GM13976 (cell line): ENCODE measurements around the gene CSTPP1.

Source experiments
- DNase-seq: peaks from one replicate; pipeline ENCODE4 v3.0.0; 2012; ENCODE audit warnings: low spot score
- in situ Hi-C: fragments of 300-500 bp; cut with MboI; formaldehyde crosslinking; loops from one replicate; pipeline ENCODE4 v1.12.0; 2022; ENCODE audit warnings: low sequenced_read_pairs, mixed read lengths, inconsistent platforms; ENCODE audit not compliant: unreplicated experiment
- TF ChIP-seq, protein P1 (sequence below): IDR thresholded peaks from 2 replicates; pipeline ENCODE4 v1.5.1; 2012; ENCODE audit warnings: borderline replicate concordance, mild to moderate bottlenecking; ENCODE audit not compliant: insufficient read depth; ENCODE audit errors: extremely low read depth, missing control alignments, control extremely low read depth

Gene CSTPP1

DNA sequence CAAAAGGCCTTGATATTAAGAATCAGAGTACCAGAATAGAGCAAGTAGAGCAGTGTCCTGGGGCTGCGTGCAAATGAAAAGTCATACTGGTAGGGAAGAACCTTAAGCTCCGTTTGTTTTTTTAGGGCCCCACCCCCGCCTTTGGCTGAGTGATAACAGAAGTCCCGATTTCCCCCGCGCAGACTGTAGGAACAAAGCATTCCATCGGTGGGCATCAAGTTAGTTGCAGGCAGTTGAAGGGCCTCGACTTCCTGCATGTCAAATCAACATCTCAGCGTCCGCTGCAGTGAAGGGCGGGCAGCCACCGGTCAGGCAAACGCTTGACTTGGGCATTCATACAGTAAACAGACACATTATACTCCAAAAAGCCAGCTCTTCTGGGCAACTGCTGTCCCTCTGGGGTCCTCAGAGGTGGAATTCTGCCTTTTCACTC lies 29.9 kb upstream of the CSTPP1 start:
- in situ Hi-C loops, result no loop called here
- TF ChIP-seq, protein P1, sequence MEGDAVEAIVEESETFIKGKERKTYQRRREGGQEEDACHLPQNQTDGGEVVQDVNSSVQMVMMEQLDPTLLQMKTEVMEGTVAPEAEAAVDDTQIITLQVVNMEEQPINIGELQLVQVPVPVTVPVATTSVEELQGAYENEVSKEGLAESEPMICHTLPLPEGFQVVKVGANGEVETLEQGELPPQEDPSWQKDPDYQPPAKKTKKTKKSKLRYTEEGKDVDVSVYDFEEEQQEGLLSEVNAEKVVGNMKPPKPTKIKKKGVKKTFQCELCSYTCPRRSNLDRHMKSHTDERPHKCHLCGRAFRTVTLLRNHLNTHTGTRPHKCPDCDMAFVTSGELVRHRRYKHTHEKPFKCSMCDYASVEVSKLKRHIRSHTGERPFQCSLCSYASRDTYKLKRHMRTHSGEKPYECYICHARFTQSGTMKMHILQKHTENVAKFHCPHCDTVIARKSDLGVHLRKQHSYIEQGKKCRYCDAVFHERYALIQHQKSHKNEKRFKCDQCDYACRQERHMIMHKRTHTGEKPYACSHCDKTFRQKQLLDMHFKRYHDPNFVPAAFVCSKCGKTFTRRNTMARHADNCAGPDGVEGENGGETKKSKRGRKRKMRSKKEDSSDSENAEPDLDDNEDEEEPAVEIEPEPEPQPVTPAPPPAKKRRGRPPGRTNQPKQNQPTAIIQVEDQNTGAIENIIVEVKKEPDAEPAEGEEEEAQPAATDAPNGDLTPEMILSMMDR, result no peak
- no peak for DNase-seq

DNA sequence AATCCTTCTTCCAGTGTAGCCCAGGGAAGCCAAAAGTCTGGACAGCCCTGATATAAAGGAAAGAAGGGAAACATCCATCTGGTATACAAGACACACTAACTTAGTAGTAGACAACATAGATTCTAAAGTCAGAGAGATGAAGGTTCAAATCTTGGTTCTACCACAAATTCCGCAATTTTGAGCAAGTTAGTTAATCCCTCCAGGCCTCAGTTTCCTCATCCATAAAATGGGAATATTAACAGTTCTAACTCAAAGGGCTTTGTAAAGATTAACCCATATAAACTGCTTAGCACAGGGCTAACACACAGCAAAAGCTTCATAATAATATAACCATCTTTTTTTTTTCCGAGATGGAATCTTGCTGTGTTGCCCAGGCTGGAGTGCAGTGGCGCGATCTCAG lies 29.0 kb upstream of the CSTPP1 start:
- in situ Hi-C loops, result no loop called here
- TF ChIP-seq, protein P1, result no peak
- DNase-seq, result no peak

DNA sequence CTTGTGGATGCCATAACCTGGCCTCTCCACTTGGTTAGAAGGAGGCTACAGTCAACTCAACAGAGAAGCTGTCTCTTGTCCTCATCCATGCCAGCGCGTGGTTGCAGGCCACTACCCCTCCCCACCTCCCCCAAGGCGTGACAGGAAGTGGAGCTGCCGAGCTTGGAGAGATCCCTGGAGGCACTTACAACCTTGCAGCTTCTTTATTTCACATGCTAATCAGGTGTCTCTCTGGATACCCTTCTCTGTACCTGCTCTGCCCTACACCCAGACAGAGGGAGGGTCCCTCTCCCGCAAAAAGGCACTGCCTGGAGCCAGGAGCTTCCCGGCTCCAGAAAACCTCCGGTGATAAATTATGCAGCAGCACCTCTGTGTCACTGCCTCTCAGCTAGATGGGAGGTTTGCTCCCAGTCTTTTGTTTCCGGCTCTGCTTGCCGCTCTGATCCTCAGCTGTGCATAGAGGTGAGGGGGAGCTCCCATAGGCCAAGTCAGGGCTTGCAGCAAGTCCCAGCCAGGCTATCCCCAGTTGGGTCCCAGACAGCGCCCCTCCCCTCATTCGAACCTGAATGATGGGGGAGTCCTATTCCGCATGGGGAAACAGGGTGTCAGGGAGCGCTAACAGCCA lies 23.9 kb upstream of the CSTPP1 start:
- DNase-seq, result no peak
- TF ChIP-seq, protein P1, result no peak
- in situ Hi-C loops, result no loop called here

DNA sequence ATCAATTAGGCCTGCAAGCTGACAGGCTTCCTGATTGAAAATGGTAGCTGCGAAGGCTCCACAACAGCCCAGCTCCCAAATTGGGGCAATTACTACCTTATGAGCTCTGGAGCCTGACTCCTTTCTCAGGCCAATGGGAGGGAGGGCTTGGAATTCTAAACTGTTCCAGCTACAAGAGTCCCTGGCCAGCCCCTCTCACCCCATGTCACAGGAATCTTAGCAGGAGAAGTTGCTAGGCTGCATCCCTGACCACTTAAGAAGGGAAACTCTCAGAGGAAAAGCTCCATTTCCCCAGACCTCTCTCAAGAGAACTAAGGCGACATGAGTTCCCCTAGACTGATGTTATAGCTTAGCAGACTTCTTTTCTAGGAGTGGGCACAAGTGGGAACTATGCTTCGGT lies 23.1 kb upstream of the CSTPP1 start:
- DNase-seq, result no peak
- TF ChIP-seq, protein P1, result no peak
- in situ Hi-C loops, result no loop called here

DNA sequence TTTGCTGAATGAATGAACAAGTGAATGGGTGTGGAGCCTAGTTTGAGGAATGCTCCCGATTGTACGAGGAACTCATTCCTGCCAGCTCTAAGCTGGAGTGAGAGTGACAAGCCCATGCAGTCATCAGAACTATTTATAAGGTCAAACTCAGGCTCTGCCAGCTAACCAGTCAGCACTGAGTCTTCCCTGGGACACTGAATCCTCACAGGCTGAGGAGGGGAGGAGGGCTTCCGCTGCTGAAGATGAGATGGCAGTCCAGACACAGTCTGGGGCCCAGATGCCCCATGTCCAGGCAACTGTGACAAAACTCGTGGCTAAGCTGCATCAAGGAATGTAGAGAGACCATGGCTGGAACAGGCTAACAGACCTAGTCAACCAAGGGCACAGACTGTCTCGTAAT lies 22.2 kb upstream of the CSTPP1 start:
- DNase-seq, result no peak
- in situ Hi-C loops, result no loop called here
- TF ChIP-seq, protein P1, result no peak

DNA sequence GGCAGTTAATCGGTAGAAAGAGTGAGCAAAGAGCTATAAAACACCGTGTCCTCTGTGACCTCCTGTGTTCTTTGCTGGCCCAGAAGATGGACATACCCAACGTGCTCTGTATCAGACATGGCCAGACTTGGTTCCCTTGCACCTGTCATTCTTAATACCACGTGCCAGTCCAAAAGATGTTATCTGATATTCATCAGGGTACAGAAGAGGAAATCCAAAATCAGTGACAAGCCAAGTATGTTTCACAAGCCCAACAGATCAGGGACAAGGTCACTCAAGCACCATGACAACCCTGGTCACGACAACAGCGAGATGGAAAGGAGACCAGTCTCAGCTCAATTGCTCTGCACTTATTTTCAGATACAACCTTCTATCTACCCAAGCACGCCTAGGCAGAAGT lies 21.7 kb upstream of the CSTPP1 start:
- TF ChIP-seq, protein P1, result no peak
- no peak for DNase-seq
- in situ Hi-C loops, result no loop called here
